ENCODE data around the gene KIAA0040.

KIAA0040 gene

GRCh38 chr1:175127565-175127964 lies 65.0 kb downstream of the KIAA0040 start:
- Histone ChIP-seq H3K4me3 (ENCODE audit: low read depth in 1 of 2, low read length in 1 of 2) (no peak overlapping the region), H3K36me3 (no peaks in the 10 kb centered on the region), H3K27me3 (no peaks in the 10 kb centered on the region), H3K27ac (peak overlapping the region; percentile 29), H3K4me1 (ENCODE audit: control insufficient read depth in 1 of 2, insufficient read depth in 1 of 2, low read depth in 1 of 2, low read length in 1 of 2) (peaks cover 29 to 41% of the 10 kb centered on the region in 2 experiments), H3K9me3 (no peaks in the 10 kb centered on the region)
- TF ChIP-seq CTCF (IDR thresholded peaks at IDR 0.05) = no peak

GRCh38 chr1:175126347-175126746 lies 66.2 kb downstream of the KIAA0040 start:
- H3K4me3 ChIP-seq (ENCODE audit: low read depth in 1 of 2, low read length in 1 of 2) = no peak overlapping the region
- no peak for TF ChIP-seq CTCF (IDR thresholded peaks at IDR 0.05)

GRCh38 chr1:175124861-175125260 lies 67.7 kb downstream of the KIAA0040 start:
- Histone ChIP-seq H3K27me3 (no peaks in the 10 kb centered on the region), H3K4me3 (ENCODE audit: low read depth in 1 of 2, low read length in 1 of 2) (no peak overlapping the region), H3K27ac (peak overlapping the region; percentile 59), H3K36me3 (no peaks in the 10 kb centered on the region), H3K9me3 (no peaks in the 10 kb centered on the region), H3K4me1 (ENCODE audit: control insufficient read depth in 1 of 2, insufficient read depth in 1 of 2, low read depth in 1 of 2, low read length in 1 of 2) (peaks cover 29 to 41% of the 10 kb centered on the region in 2 experiments)
- no peak for TF ChIP-seq CTCF (IDR thresholded peaks at IDR 0.05)

More at GRCh38 chr1:175126347-175126746, 66.2 kb downstream of the KIAA0040 start:
- no peaks in the 10 kb centered on the region for H3K36me3 ChIP-seq
- H3K4me1 ChIP-seq (ENCODE audit: control insufficient read depth in 1 of 2, insufficient read depth in 1 of 2, low read depth in 1 of 2, low read length in 1 of 2) = peaks cover 29 to 41% of the 10 kb centered on the region in 2 experiments
- no peaks in the 10 kb centered on the region for H3K27me3 ChIP-seq
- no peaks in the 10 kb centered on the region for H3K9me3 ChIP-seq
- no peak overlapping the region for H3K27ac ChIP-seq

- TF ChIP-seq CTCF (IDR thresholded peaks at IDR 0.05) = no peak
- no peaks in the 10 kb centered on the region for H3K9me3 ChIP-seq
- no peak overlapping the region for H3K4me3 ChIP-seq (ENCODE audit: low read depth in 1 of 2, low read length in 1 of 2)
- peaks cover 13 to 16% of the 10 kb centered on the region in 2 experiments for H3K4me1 ChIP-seq (ENCODE audit: control insufficient read depth in 1 of 2, insufficient read depth in 1 of 2, low read depth in 1 of 2, low read length in 1 of 2)
- H3K27ac ChIP-seq = no peak overlapping the region
- H3K27me3 ChIP-seq = no peaks in the 10 kb centered on the region
- no peaks in the 10 kb centered on the region for H3K36me3 ChIP-seq
Observed at GRCh38 chr1:175120511-175120910, 72.1 kb downstream of the KIAA0040 start.

- TF ChIP-seq CTCF (IDR thresholded peaks at IDR 0.05) = no peak
- Histone ChIP-seq H3K9me3 (no peaks in the 10 kb centered on the region), H3K27ac (no peak overlapping the region), H3K36me3 (no peaks in the 10 kb centered on the region), H3K4me3 (ENCODE audit: low read depth in 1 of 2, low read length in 1 of 2) (no peak overlapping the region), H3K4me1 (ENCODE audit: control insufficient read depth in 1 of 2, insufficient read depth in 1 of 2, low read depth in 1 of 2, low read length in 1 of 2) (no peaks in the 10 kb centered on the region), H3K27me3 (no peaks in the 10 kb centered on the region)
Observed at GRCh38 chr1:175118375-175119367, 73.9 kb downstream of the KIAA0040 start.

Data from neutrophil (primary cell).